Uterus (tissue), 4 donors: ENCODE measurements around the gene IER3IP1. TPM values are rescaled to one million over a fixed set of nuclear protein-coding genes. Genes with fewer than 3 reads are reported as not detected.

Experiments
- DNase-seq, 2 donors: peaks; one replicate each; pipeline ENCODE4 v3.0.0-alpha.2; 2019 to 2020
- H3K27ac ChIP-seq, 2 donors: fragments of 200-600 bp; sonication (generic); 1 replicate in 1 of 2; 2 replicates in 1 of 2; pipeline ENCODE4 v1.5.1; 2016 to 2018
- H3K27me3 ChIP-seq, 2 donors: fragments of 200-600 bp; sonication (generic); one replicate each; pipeline ENCODE4 v1.5.1; 2018 to 2019; ENCODE audit warnings: control low read depth in 1 of 2
- H3K36me3 ChIP-seq, 2 donors: fragments of 200-600 bp; sonication (generic); one replicate each; pipeline ENCODE4 v1.5.1; 2019; ENCODE audit warnings: control low read depth in 1 of 2
- H3K4me1 ChIP-seq, 2 donors: fragments of 200-600 bp; sonication (generic); one replicate each; pipeline ENCODE4 v1.5.1; 2018 to 2019; ENCODE audit warnings: control low read depth in 1 of 2
- H3K4me3 ChIP-seq, 2 donors: fragments of 200-600 bp; sonication (generic); 1 replicate in 1 of 2; 2 replicates in 1 of 2; pipeline ENCODE4 v1.5.1; 2018 to 2019; ENCODE audit warnings: mild to moderate bottlenecking in 1 of 2
- H3K9me3 ChIP-seq, 2 donors: fragments of 200-600 bp; sonication (generic); one replicate each; pipeline ENCODE4 v1.5.1; 2019; ENCODE audit warnings: control low read depth in 1 of 2
- POLR2A ChIP-seq, 2 donors: fragments of 450-650 bp; IDR thresholded peaks; one replicate each; pipeline ENCODE4 v1.6.1; 2016; ENCODE audit warnings: antibody characterized with exemption in 2 of 2, mild to moderate bottlenecking in 1 of 2, moderate library complexity in 1 of 2
- intact Hi-C: fragments of 100-400 bp; cut with DNase I; formaldehyde crosslinking; loops from one replicate; pipeline ENCODE4 v1.15.1; 2023; ENCODE audit warnings: low total_unique reads
- total RNA-seq, 4 donors: library from RNA; depleted of rRNA in 3 of 4; stranded (reverse); fragments of >200 nt in 3 of 4; gene quantifications; one replicate each; pipeline versions ENCODE4 v1.1.0 to v1.2.4, GENCODE V29; 2014 to 2023
- TF ChIP-seq, protein P1 (sequence below), 4 experiments: fragments of 200-600 bp in 2 of 4; fragments of 450-650 bp in 2 of 4; sonication (generic) in 2 of 4; IDR thresholded peaks; one replicate each; pipeline ENCODE4 v1.5.1; 2016 to 2019; ENCODE audit warnings: antibody characterized with exemption in 4 of 4, mild to moderate bottlenecking in 2 of 4, moderate library complexity in 1 of 4
- donor health status: DM: yes; HTN: yes; CAD: no.

The IER3IP1 gene, protein sequence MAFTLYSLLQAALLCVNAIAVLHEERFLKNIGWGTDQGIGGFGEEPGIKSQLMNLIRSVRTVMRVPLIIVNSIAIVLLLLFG
- total RNA-seq: 10 to 100 TPM; 10.6 to 27.9 (median 12.8) TPM

DNA sequence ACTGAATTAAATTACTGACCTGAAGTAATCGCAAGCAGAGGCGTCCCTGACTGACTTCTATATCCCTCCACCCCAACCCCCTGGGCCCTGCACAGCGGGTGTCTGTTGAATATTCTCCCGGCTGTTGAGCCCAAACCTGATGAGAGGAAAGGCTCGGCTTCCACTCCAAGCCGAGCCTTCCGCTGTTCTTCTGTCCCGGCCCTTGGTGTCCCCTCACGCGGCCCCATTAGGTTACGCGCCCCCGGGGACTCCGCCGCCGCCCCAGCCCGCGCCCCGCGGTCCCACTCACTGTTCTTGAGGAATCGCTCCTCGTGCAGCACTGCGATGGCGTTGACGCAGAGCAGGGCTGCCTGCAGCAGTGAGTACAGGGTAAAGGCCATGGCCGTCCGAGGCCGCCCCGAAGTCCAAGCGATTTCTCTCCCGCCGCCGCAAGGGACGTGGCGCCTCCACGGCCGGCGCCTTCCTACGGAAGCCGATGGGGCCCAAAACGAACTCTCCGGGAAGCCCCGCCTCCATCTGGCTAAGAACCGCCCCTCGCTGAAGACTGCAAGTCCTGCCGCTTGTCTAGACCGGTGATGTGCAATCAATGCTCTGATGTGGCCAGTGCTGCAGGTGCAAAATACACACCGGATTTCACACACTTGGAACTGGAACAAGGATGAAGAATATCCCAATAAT lies at the start of gene IER3IP1:
TSS of gene IER3IP1 (minus strand) at position 467 of the 678 bp plus-strand sequence. CDS start at position 380, 87 bp downstream.
- peak; percentile 91 to 94 for DNase-seq
- TF ChIP-seq, protein P1, sequence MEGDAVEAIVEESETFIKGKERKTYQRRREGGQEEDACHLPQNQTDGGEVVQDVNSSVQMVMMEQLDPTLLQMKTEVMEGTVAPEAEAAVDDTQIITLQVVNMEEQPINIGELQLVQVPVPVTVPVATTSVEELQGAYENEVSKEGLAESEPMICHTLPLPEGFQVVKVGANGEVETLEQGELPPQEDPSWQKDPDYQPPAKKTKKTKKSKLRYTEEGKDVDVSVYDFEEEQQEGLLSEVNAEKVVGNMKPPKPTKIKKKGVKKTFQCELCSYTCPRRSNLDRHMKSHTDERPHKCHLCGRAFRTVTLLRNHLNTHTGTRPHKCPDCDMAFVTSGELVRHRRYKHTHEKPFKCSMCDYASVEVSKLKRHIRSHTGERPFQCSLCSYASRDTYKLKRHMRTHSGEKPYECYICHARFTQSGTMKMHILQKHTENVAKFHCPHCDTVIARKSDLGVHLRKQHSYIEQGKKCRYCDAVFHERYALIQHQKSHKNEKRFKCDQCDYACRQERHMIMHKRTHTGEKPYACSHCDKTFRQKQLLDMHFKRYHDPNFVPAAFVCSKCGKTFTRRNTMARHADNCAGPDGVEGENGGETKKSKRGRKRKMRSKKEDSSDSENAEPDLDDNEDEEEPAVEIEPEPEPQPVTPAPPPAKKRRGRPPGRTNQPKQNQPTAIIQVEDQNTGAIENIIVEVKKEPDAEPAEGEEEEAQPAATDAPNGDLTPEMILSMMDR (IDR thresholded peaks at IDR 0.05): peak; percentile 20 to 37 (median 24)
- TF ChIP-seq POLR2A (IDR thresholded peaks at IDR 0.05): peak; percentile 23 to 65
- H3K36me3 ChIP-seq: no peaks in the 10 kb centered on the region
- H3K4me1 ChIP-seq: peaks cover 0 to 6% of the 10 kb centered on the region in 2 donors
- H3K9me3 ChIP-seq: no peaks in the 10 kb centered on the region
- intact Hi-C loops: no loop called here
- peak within 1 kb of the TSS; percentile 87 to 96 for H3K4me3 ChIP-seq
- H3K27ac ChIP-seq: peak within 1 kb of the TSS; percentile 61 to 75
- no peaks in the 10 kb centered on the region for H3K27me3 ChIP-seq

DNA sequence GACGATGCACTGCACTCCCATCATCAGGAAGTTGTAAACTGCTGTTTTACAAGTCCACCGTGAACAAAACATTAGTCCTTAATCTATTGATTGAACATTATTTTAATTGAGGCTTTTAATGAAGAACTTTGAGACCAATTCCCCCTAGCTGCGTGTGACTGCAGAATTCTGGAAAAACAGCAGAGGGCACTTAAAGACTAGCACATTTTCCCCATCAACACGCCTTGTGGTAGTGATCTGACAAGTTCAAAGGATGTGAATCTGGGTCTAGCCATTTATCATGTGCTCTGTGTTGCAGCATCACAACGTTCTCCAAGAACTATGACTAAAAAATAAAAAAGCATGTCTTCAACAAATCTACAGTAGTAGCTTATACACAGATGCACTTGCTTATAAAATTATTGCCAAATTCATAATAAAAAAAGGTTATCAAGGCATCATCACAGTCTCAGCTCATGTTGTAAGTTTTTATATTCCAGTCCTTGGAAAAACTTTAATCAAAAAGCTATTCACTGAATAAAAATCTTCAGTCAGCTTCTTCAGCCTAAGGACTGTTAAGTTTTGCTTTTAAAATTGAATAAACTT lies 39.5 kb upstream of the IER3IP1 start:
- TF ChIP-seq POLR2A (IDR thresholded peaks at IDR 0.05): no peak
- TF ChIP-seq, protein P1 (IDR thresholded peaks at IDR 0.05): peak in 3 of 4 experiments; percentile 14 to 41 (median 22)
- intact Hi-C loops: no loop called here
- DNase-seq: no peak
- Histone ChIP-seq H3K4me1 (no peaks in the 10 kb centered on the region), H3K36me3 (no peaks in the 10 kb centered on the region), H3K27ac (no peak overlapping the region), H3K27me3 (no peaks in the 10 kb centered on the region), H3K4me3 (no peak overlapping the region), H3K9me3 (no peaks in the 10 kb centered on the region)

DNA sequence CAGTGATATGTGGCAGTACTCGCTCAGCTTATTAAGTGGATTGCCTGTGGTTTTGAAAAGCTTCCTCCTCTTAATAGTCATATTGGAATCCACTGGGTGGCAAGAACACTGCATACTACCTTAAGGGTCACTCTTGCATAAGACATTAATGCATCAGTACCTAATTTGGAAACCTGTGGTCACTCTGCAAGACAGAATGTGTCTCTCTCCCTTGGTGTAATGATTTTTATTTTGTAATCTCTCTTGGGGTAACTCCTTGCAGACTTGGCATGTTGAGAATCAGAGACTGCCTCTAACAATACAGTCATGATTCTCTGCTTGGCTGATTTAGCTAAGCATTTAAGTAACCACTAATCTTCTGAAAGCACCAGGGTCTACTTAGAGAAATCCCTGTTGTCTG lies 33.0 kb upstream of the IER3IP1 start:
- TF ChIP-seq POLR2A (IDR thresholded peaks at IDR 0.05): no peak
- TF ChIP-seq, protein P1 (IDR thresholded peaks at IDR 0.05): no peak
- Histone ChIP-seq H3K27ac (no peak overlapping the region), H3K4me3 (no peak overlapping the region), H3K27me3 (no peaks in the 10 kb centered on the region), H3K9me3 (no peaks in the 10 kb centered on the region), H3K36me3 (no peaks in the 10 kb centered on the region), H3K4me1 (no peaks in the 10 kb centered on the region)
- intact Hi-C loops: no loop called here
- DNase-seq: no peak

DNA sequence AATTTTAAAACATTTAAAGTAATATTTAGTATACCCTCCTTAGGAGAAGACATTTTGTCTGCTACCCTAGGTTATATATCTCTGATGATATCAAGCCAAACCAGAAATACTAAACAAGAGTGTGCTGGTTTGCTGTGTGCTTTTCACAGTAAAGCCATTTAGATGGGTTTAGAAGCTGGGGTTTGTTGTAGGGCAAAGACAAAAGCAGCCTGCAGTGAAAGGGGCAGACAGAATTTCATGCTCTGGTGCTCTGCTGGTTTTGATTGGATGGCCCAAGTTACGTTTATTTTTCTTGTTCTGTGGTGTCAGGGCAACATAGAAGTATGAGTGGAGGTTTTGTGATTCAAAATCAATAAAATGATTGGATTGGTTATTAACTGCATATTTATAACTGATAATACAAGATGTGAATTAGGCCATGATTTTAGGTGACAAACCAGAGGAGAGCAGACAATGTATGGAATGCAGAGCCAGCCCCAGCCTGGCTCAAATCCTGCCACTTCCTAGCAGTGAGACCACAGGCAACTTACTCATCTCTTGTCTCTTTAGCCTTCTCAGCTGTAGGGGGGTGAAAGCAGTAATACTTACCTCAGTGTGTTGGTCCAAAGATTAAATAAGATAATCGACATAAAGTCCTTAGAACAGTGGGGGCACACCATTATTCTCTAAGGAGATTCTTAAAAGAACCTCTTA lies 30.9 kb upstream of the IER3IP1 start:
- intact Hi-C loops: no loop called here
- TF ChIP-seq, protein P1 (IDR thresholded peaks at IDR 0.05): no peak
- no peak for TF ChIP-seq POLR2A (IDR thresholded peaks at IDR 0.05)
- H3K4me3 ChIP-seq: no peak overlapping the region
- no peaks in the 10 kb centered on the region for H3K27me3 ChIP-seq
- H3K27ac ChIP-seq: no peak overlapping the region
- DNase-seq: no peak
- H3K9me3 ChIP-seq: no peaks in the 10 kb centered on the region
- no peaks in the 10 kb centered on the region for H3K36me3 ChIP-seq
- H3K4me1 ChIP-seq: no peaks in the 10 kb centered on the region
